KMS-11 (cell line): ENCODE data around the gene ESM1.

Source experiments
- H2AFZ ChIP-seq: fragments of 200-600 bp; sonication (generic); 2 replicates; pipeline ENCODE4 v1.6.1; 2016; ENCODE audit warnings: antibody characterized with exemption, mixed run types, low read depth
- H3K27ac ChIP-seq: fragments of 200-600 bp; sonication (generic); 2 replicates; pipeline ENCODE4 v1.6.1; 2016; ENCODE audit warnings: mild to moderate bottlenecking, mixed run types
- H3K27me3 ChIP-seq: fragments of 200-600 bp; sonication (generic); 2 replicates; pipeline ENCODE4 v1.6.1; 2017; ENCODE audit warnings: mild to moderate bottlenecking, low read depth, mixed run types, moderate library complexity; ENCODE audit not compliant: insufficient read depth
- H3K36me3 ChIP-seq: fragments of 200-600 bp; sonication (generic); 2 replicates; pipeline ENCODE4 v1.6.1; 2017; ENCODE audit warnings: mild to moderate bottlenecking, mixed run types; ENCODE audit not compliant: insufficient read depth
- H3K4me1 ChIP-seq: fragments of 200-600 bp; sonication (generic); 2 replicates; pipeline ENCODE4 v1.6.1; 2016; ENCODE audit warnings: mild to moderate bottlenecking, low read depth, mixed run types; ENCODE audit not compliant: poor library complexity, severe bottlenecking
- H3K4me2 ChIP-seq: fragments of 200-600 bp; sonication (generic); 2 replicates; pipeline ENCODE4 v1.7.0; 2016; ENCODE audit warnings: mild to moderate bottlenecking, mixed run types
- H3K4me3 ChIP-seq: fragments of 200-600 bp; sonication (generic); IDR thresholded peaks from 2 replicates; pipeline ENCODE4 v1.6.1; 2017; ENCODE audit warnings: low read depth, low read length, mixed read lengths; ENCODE audit not compliant: insufficient read depth
- H3K79me2 ChIP-seq: fragments of 200-600 bp; sonication (generic); 2 replicates; pipeline ENCODE4 v1.6.1; 2016; ENCODE audit warnings: low read depth, mixed run types; ENCODE audit not compliant: insufficient read depth
- H3K9ac ChIP-seq: fragments of 200-600 bp; sonication (generic); 2 replicates; pipeline ENCODE4 v1.6.1; 2016; ENCODE audit warnings: mild to moderate bottlenecking, mixed run types
- H4K20me1 ChIP-seq: fragments of 200-600 bp; sonication (generic); 2 replicates; pipeline ENCODE4 v1.6.1; 2016; ENCODE audit warnings: mild to moderate bottlenecking, mixed run types; ENCODE audit not compliant: insufficient read depth
- CTCF ChIP-seq: fragments of 200-600 bp; sonication (generic); conservative IDR thresholded peaks from 2 replicates; pipeline ENCODE4 v1.6.1; 2017; ENCODE audit warnings: low read depth, mild to moderate bottlenecking, antibody characterized with exemption, low read length, moderate library complexity, mixed read lengths

Gene ESM1

GRCh38 chr5:54956922-54957321, 28.5 kb downstream of the ESM1 start:
- no peak overlapping the region for H3K4me2 ChIP-seq
- no peak overlapping the region for H2AFZ ChIP-seq
- H3K27me3 ChIP-seq: no peaks in the 10 kb centered on the region
- no peaks in the 10 kb centered on the region for H3K4me1 ChIP-seq
- H3K79me2 ChIP-seq: no peaks in the 10 kb centered on the region
- TF ChIP-seq CTCF: no peak
- H3K9ac ChIP-seq: no peak overlapping the region
- no peak overlapping the region for H3K27ac ChIP-seq
- H3K36me3 ChIP-seq: no peaks in the 10 kb centered on the region
- H4K20me1 ChIP-seq: no peaks in the 10 kb centered on the region
- H3K4me3 ChIP-seq: no peak overlapping the region

DNA sequence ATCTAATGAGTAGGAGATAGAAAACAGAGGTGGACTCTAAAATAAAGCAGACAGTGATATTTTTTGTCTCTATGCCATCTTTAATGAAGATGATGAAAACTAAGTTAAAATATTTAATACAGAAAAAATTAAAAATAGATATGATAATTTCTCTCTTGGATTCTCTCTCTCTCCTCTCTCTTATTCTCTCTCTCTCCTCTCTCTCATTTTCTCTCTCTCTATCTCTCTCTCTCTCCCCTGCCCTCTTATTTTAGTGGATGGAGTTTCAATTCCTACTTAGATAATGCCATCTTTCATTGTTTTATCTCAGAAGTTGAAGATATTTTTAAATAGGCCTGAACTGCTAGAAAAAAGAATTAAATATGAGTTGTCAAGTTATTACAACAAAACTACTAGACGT, 38.2 kb downstream of the ESM1 start:
- Histone ChIP-seq H3K9ac (no peak overlapping the region), H3K27ac (no peak overlapping the region), H3K4me1 (no peaks in the 10 kb centered on the region), H3K4me3 (no peak overlapping the region), H3K36me3 (no peaks in the 10 kb centered on the region), H3K27me3 (no peaks in the 10 kb centered on the region), H3K79me2 (no peaks in the 10 kb centered on the region), H2AFZ (no peak overlapping the region), H3K4me2 (no peak overlapping the region), H4K20me1 (no peaks in the 10 kb centered on the region)
- TF ChIP-seq CTCF: no peak

- no peaks in the 10 kb centered on the region for H3K27me3 ChIP-seq
- no peaks in the 10 kb centered on the region for H3K4me1 ChIP-seq
- no peaks in the 10 kb centered on the region for H3K36me3 ChIP-seq
- H3K4me3 ChIP-seq: no peak overlapping the region
- no peak overlapping the region for H3K9ac ChIP-seq
- no peak overlapping the region for H3K4me2 ChIP-seq
- no peak overlapping the region for H3K27ac ChIP-seq
- no peaks in the 10 kb centered on the region for H3K79me2 ChIP-seq
- no peak for TF ChIP-seq CTCF
- no peaks in the 10 kb centered on the region for H4K20me1 ChIP-seq
- H2AFZ ChIP-seq: no peak overlapping the region
These were observed 39.0 kb downstream of the ESM1 start for GRCh38 chr5:54946306-54946819.

DNA sequence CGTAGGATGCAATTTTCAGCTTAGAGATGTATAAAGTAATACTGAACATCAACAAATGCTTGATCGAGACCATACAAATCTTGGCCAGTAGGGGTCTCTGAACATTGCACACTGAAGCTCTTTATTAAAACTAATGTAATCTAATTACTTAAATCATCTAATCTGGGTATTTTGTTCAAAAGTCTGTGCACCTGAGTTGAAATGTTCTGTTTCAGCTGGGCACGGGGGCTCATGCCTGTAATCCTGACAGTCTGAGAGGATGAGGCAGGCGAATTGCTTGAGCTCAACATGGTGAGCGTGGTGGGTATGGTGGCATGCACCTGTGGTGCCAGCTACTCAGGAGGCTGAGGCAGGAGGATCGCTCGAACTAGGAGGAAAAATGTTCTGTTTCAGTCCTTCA, 41.0 kb downstream of the ESM1 start:
- Histone ChIP-seq H3K27ac (no peak overlapping the region), H2AFZ (no peak overlapping the region)

More for the DNA sequence above, 41.0 kb downstream of the ESM1 start:
- no peak overlapping the region for H3K9ac ChIP-seq
- H3K79me2 ChIP-seq: no peaks in the 10 kb centered on the region
- no peaks in the 10 kb centered on the region for H3K27me3 ChIP-seq
- no peaks in the 10 kb centered on the region for H4K20me1 ChIP-seq
- no peak overlapping the region for H3K4me2 ChIP-seq
- TF ChIP-seq CTCF: peak; percentile 90
- no peaks in the 10 kb centered on the region for H3K4me1 ChIP-seq
- H3K4me3 ChIP-seq: no peak overlapping the region
- H3K36me3 ChIP-seq: no peaks in the 10 kb centered on the region
